ENCODE results near the gene GAPVD1. TPM values are rescaled to one million over a fixed set of nuclear protein-coding genes. Genes with fewer than 3 reads are reported as not detected.

The GAPVD1 gene
- total RNA-seq, 1 experiment from 2014 or later, result 39.5 TPM

- Mint-ChIP-seq H3K27me3 (ENCODE audit: low read depth) (no peaks in the 10 kb centered on the region), H3K4me1 (peaks cover 7 to 16% of the 10 kb centered on the region in 2 experiments), H3K4me3 (no peak overlapping the region), H3K27ac (peak overlapping the region in 1 of 3 experiments; percentile 55; a peak in 2 of 7 replicates), H3K36me3 (ENCODE audit: insufficient read depth in 1 of 3, low read depth in 3 of 3) (peaks cover 0 to 69% (median 30%) of the 10 kb centered on the region in 3 experiments; a peak in 6 of 7 replicates), H3K9me3 (no peaks in the 10 kb centered on the region)
- no peaks in the 10 kb centered on the region for H3K4me1 ChIP-seq (ENCODE audit: insufficient read depth, low read length)
- no peak overlapping the region for H4K91ac ChIP-seq (ENCODE audit: insufficient read length, low read depth, low read length)
- no peak overlapping the region for H3K9ac ChIP-seq (ENCODE audit: extremely low read depth, insufficient read length, low read length)
- H2BK5ac ChIP-seq (ENCODE audit: insufficient read length, low read length), result no peak overlapping the region
- H2BK12ac ChIP-seq (ENCODE audit: insufficient read length, low read depth, low read length), result no peak overlapping the region
- no peaks in the 10 kb centered on the region for H4K20me1 ChIP-seq (ENCODE audit: control insufficient read depth, insufficient read depth, insufficient read length)
- no peak for DNase-seq
- no peak overlapping the region for H3K14ac ChIP-seq (ENCODE audit: insufficient read depth, low read length)
- no peak overlapping the region for H2BK20ac ChIP-seq (ENCODE audit: low read depth, low read length, poor library complexity, severe bottlenecking)
- no peaks in the 10 kb centered on the region for H3K79me2 ChIP-seq (ENCODE audit: insufficient read depth, low read length)
- H3K18ac ChIP-seq (ENCODE audit: insufficient read length, low read depth, low read length), result no peak overlapping the region
- H4K5ac ChIP-seq (ENCODE audit: insufficient read length, low read depth, low read length), result no peak overlapping the region
- H3K23ac ChIP-seq (ENCODE audit: insufficient read length, low read depth, low read length), result no peak overlapping the region
- no CpG with 5 or more reads among the region's 5 CpGs for WGBS (ENCODE audit: extremely low coverage, insufficient read length, low lambda C conversion rate)
- no peaks in the 10 kb centered on the region for H3K23me2 ChIP-seq (ENCODE audit: insufficient read length, low read depth, low read length, poor library complexity, severe bottlenecking)
- no peak overlapping the region for H2AFZ ChIP-seq (ENCODE audit: low read length)
- H3K56ac ChIP-seq (ENCODE audit: insufficient read length, low read depth, low read length), result no peak overlapping the region
- peak; percentile 72 for TF ChIP-seq CTCF (conservative IDR thresholded peaks at IDR 0.05)
- H2BK120ac ChIP-seq (ENCODE audit: low read depth, low read length, poor library complexity, severe bottlenecking), result no peak overlapping the region
- H3K27me3 ChIP-seq (ENCODE audit: insufficient read depth, low read length), result no peaks in the 10 kb centered on the region
- no peak overlapping the region for H3K4me2 ChIP-seq (ENCODE audit: insufficient read depth, insufficient read length, low read length)
- no peak overlapping the region for H3K4ac ChIP-seq (ENCODE audit: low read depth, low read length)
- H4K8ac ChIP-seq (replicated peaks; ENCODE audit: insufficient read length, low read depth, low read length), result no peak overlapping the region
- no peaks in the 10 kb centered on the region for H3K9me3 ChIP-seq (ENCODE audit: control insufficient read depth, low read depth, low read length)
- no peak overlapping the region for H3T11ph ChIP-seq (ENCODE audit: low read length)
- no peak overlapping the region for H2AK5ac ChIP-seq (ENCODE audit: insufficient read length, low read length)
- no peak overlapping the region for H3K27ac ChIP-seq (ENCODE audit: insufficient read length, low read depth, low read length)
- H2BK15ac ChIP-seq (ENCODE audit: low read depth, low read length), result no peak overlapping the region
- no peaks in the 10 kb centered on the region for H3K79me1 ChIP-seq (ENCODE audit: insufficient read depth, low read depth, low read length, poor library complexity, severe bottlenecking)
Observed at GRCh38 chr9:125361837-125362531, 100.4 kb downstream of the GAPVD1 start.

All from H9 (cell line).